ENCODE results near the gene PDX1.

The PDX1 gene

DNA sequence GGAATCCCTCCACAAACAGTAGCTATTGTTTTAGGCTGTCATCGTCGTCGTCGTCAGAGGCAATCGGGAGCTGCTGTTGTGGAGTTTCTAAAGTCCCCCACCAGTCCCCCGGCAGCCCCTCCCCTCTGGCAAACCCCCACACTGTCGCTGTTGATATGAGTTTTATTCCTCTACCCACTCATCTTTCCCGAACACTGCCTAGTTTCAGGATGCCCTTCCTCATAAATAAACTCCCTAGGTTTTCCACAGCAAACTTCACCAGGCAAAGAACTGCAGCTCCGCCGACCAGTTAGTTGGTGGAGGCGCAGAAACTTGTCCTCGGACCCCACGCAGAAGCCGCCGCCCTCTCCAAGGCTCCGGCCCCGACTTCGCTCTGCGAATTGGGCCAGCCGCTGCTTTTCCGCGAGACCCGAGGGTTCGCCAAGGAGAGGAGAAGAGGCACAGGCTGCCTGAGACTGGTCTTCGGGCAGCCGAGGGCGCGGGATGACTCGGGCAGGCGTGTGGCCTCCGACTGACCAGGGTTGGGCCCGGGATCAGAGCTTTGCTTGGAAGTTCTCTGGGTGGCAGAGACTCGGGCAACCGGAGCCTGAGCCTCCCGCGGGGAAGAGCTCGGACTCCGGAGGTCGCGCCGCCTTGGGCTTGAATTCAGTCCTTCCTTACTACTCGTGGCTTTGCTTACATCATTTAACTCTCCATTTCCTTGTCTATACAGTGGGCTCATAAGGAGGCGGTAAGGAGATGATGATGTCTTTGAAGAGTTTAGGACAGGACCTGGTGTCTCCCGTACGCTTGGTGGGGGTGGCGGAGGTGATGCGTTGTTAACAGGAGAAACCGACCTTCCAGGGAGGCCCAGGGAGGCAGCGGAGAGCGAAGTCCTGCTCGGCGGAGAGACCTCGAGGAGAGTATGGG, 7.9 kb downstream of the PDX1 start:
- TF ChIP-seq, protein P1, sequence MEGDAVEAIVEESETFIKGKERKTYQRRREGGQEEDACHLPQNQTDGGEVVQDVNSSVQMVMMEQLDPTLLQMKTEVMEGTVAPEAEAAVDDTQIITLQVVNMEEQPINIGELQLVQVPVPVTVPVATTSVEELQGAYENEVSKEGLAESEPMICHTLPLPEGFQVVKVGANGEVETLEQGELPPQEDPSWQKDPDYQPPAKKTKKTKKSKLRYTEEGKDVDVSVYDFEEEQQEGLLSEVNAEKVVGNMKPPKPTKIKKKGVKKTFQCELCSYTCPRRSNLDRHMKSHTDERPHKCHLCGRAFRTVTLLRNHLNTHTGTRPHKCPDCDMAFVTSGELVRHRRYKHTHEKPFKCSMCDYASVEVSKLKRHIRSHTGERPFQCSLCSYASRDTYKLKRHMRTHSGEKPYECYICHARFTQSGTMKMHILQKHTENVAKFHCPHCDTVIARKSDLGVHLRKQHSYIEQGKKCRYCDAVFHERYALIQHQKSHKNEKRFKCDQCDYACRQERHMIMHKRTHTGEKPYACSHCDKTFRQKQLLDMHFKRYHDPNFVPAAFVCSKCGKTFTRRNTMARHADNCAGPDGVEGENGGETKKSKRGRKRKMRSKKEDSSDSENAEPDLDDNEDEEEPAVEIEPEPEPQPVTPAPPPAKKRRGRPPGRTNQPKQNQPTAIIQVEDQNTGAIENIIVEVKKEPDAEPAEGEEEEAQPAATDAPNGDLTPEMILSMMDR (IDR thresholded peaks at IDR 0.05; ENCODE audit: insufficient read depth, low read depth, low read length, missing control alignments), result no peak

DNA sequence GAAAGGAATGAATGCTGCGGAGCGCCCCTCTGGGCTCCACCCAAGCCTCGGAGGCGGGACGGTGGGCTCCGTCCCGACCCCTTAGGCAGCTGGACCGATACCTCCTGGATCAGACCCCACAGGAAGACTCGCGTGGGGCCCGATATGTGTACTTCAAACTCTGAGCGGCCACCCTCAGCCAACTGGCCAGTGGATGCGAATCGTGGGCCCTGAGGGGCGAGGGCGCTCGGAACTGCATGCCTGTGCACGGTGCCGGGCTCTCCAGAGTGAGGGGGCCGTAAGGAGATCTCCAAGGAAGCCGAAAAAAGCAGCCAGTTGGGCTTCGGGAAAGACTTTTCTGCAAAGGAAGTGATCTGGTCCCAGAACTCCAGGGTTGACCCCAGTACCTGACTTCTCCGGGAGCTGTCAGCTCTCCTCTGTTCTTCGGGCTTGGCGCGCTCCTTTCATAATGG, 8.6 kb downstream of the PDX1 start:
- H3K4me3 ChIP-seq (ENCODE audit: low read depth, low read length), result no peak overlapping the region
- TF ChIP-seq, protein P1 (IDR thresholded peaks at IDR 0.05; ENCODE audit: insufficient read depth, low read depth, low read length, missing control alignments), result no peak
- DNase-seq (ENCODE audit: low read depth), result no peak

More for the DNA sequence above, 7.9 kb downstream of the PDX1 start:
- DNase-seq (ENCODE audit: low read depth), result no peak
- no peak overlapping the region for H3K4me3 ChIP-seq (ENCODE audit: low read depth, low read length)

DNA sequence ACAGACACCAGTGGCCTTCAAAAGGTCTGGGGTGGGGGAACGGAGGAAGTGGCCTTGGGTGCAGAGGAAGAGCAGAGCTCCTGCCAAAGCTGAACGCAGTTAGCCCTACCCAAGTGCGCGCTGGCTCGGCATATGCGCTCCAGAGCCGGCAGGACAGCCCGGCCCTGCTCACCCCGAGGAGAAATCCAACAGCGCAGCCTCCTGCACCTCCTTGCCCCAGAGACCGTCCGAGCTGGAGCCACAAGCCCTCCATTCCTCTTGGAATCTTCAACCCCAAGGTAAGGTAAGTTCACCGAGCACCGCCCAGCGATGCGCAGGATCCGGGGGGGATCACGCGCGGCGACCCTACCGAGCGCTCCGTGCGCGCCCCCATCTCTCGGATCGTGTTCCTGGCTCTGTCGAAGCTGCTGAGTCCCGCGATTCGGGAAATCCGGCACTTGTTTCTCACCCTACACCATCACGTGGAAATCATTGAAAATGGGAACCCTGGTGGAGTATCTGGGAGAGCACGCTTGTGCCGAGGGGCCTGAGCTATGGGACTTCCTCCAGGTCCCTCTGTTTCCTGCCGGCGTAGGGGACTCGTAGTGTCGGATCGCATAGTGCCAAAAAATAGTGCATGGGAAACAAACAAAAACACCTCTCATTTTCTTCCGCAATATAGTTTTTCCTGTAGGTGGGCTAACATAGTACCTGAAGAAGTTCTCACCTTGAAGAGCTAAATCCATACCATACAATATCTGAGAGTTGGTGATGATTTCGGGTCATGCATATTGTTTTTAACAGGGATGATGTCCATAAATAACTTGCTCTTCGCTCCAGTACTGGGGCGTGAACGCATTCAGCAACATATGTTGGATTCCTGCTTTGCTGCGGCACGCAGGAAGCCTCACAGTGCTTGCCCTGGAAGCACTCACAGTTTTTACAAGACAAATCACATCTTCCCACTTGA, 9.3 kb downstream of the PDX1 start:
- DNase-seq (ENCODE audit: low read depth), result no peak
- TF ChIP-seq, protein P1 (IDR thresholded peaks at IDR 0.05; ENCODE audit: insufficient read depth, low read depth, low read length, missing control alignments), result no peak
- no peak overlapping the region for H3K4me3 ChIP-seq (ENCODE audit: low read depth, low read length)

DNA sequence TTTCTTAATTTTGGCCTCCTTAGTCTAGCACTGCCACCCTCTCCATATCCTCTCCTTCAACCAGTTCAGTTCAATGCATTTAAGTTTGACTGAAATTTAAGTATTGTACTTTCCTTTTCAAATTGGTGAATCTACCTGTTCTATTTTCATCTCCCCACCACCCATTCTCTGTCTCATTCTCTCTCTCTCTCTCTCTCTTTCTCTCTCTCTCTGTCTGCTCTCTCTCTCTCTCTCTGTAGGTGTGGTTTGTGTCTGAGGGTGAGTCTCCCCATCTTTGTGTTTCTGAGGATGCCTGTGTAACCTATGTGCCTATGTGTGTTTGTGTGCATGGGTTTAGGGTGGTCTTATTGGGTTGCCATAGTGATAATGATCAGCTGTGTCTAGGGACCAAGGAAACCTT, 10.1 kb downstream of the PDX1 start:
- TF ChIP-seq, protein P1 (IDR thresholded peaks at IDR 0.05; ENCODE audit: insufficient read depth, low read depth, low read length, missing control alignments), result no peak
- H3K4me3 ChIP-seq (ENCODE audit: low read depth, low read length), result no peak overlapping the region
- DNase-seq (ENCODE audit: low read depth), result no peak

DNA sequence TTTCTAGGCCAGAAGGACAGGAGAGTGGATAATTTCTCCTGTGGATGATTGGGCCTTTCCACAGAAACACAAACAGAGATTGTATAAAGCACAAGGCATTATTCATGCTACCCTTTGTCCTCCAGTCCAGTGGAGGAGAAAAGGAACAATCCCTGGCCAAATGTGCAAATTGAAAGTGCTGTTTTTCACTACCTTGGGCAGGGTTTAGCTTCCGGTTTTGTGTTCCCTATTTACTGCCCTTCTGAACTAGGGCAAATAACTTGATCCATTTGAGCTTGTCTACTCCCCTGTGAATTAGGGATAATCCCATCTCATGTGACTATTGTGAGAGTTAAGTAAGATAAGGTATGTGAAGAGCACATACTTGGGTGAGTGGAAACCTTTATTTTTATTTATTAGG, 13.3 kb downstream of the PDX1 start:
- H3K4me3 ChIP-seq (ENCODE audit: low read depth, low read length), result no peak overlapping the region
- no peak for DNase-seq (ENCODE audit: low read depth)
- TF ChIP-seq, protein P1 (IDR thresholded peaks at IDR 0.05; ENCODE audit: insufficient read depth, low read depth, low read length, missing control alignments), result no peak

DNA sequence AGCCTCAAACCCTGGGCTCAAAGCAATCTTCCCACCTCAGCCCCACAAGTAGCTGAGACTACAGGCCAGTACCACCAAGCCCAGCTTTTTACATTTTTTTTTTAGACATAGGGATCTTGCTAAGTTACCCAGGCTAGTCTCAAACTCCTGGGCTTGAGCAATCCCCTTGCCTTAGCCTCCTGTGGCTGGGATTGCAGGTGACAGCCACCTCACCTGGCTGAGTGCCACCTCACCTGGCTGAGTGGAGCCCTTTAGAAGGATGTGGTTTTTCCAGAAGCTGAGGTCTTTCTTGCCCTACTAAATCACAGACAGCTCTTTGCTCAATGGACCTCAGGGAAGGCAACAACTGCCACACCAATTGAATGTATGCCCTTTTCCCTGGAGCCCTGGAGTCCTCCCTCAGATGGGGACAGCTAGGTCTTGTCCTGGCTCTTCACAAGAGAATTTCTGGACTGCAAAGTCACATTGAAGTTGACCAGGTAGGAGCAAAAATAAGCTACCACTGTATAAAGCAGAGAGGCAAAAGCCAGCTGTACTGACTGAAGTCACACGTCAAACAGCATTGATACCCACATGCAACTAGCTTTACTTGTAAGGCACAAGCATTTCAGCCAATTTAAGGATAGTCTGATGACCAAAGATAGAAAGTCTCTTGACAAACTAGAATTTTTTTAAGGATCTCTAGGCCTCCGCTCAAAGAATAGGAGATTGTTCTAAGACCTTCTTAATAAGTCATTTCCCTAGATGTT, 14.0 kb downstream of the PDX1 start:
- no peak overlapping the region for H3K4me3 ChIP-seq (ENCODE audit: low read depth, low read length)
- TF ChIP-seq, protein P1 (IDR thresholded peaks at IDR 0.05; ENCODE audit: insufficient read depth, low read depth, low read length, missing control alignments), result no peak
- DNase-seq (ENCODE audit: low read depth), result no peak

Measured in GM12865 (cell line).